ENCODE data around the gene IGSF3.
"Not testable (repeated sequence)": the region's sequence is repeated elsewhere in the genome, so short reads cannot be mapped to it uniquely, and the experiment has no call there.

The IGSF3 gene

DNA sequence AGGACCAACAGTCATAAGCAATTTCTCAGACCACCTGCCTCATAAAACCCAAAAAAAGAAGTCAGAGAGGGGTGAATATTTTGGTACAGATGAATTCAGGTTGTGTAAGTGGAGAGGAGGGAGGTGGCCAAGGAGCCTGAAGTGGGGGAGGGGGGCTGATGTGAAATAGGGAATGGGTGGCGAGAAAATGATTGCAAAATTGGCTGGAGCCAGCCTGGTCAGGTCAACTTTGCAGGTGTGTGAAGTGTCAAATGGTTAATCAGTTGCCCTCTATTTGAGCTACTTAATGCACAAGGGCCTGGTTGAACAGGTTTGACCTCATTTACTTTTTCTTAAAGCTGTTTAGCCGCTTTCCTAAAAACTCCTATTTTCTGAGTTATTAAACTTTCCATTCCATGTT, 38.1 kb downstream of the IGSF3 start:
- not testable (repeated sequence) for DNase-seq (ENCODE audit: low spot score)

- DNase-seq (ENCODE audit: low spot score) = no peak
These were observed 39.1 kb downstream of the IGSF3 start for GRCh38 chr1:116628448-116628847.

- not testable (repeated sequence) for DNase-seq (ENCODE audit: low spot score)
These were observed 40.2 kb downstream of the IGSF3 start for GRCh38 chr1:116627357-116627756.

DNA sequence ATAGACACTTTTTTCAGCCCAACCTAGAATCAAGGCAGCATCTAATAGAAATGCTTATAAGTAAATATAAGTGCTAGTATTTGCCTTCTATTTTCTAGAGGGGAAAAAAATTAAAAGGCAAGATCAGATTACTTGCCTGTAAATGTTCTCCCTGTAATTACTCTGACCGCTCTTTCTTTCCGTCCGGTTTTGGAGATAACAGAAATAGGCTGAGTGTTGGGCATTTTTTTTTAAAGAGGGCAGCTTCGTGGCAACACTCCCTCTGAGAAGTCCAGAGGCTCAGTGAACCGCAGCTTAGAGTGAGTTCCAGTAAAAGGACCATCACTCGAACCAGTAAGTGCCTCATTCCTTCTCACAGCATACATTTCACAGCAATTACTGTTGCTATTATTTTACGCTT, 40.6 kb downstream of the IGSF3 start:
- not testable (repeated sequence) for DNase-seq (ENCODE audit: low spot score)

DNA sequence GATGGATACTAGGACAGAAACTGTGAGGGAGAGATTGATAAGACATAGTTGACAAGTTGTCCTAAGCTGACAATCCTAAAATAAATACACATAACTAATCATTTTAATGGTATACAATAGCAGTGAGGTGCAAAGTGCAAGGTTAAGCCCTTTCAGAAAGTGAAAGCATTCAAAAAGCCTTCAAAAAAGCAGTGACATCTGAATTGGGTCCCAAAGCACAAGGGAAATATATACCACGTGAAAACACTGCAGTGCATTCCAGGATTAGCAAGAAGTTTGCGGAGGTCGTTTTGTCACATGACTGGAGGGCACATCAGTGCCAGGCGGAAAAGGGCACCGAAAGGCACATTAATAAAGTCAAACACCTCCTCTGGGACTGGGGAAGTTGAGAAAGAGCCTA, 42.4 kb downstream of the IGSF3 start:
- DNase-seq (ENCODE audit: low spot score) = not testable (repeated sequence)

DNA sequence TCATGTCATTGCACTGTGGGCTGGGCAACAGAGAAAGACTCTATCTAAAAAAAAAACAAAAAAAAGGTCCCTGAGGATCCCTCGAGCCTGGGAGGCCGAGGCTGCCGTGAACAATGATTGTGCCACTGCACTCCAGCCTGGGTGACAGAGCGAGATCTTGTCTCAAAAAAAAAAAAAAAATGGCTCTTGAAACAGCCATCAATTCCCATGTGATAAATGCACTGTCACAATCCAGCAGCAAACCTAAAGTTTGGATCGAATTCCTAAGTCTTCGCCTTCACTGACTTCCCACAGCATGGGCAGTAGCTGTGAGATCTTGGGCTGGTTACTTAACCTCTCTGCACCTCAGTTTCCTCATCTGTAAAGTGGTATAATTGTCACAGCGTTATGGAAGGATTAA, 43.5 kb downstream of the IGSF3 start:
- DNase-seq (ENCODE audit: low spot score) = no peak

- not testable (repeated sequence) for DNase-seq (ENCODE audit: low spot score)
These were observed 45.0 kb downstream of the IGSF3 start for GRCh38 chr1:116622496-116622895.

DNA sequence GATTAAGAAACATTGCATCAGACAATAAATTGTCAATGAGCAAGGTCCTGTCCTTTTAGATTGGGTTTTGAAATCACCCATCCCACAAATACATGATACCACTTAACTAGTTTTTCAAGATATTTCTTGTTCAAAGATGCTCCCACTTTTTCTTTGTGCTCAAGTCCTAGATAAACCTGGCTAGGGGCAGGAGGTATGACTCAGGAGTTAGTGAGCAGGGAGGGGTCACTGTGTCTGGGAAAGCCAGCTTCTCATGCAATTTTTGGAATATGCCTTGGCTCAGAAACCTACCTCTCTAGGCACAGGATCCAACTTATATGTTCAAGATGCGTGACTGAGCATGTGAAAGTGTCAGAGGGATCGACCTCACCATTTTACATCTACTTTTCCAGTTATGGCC, 45.8 kb downstream of the IGSF3 start:
- not testable (repeated sequence) for DNase-seq (ENCODE audit: low spot score)

- not testable (repeated sequence) for DNase-seq (ENCODE audit: low spot score)
These were observed 47.1 kb downstream of the IGSF3 start for GRCh38 chr1:116620392-116620791.

GRCh38 chr1:116619106-116619505, 48.4 kb downstream of the IGSF3 start:
- not testable (repeated sequence) for DNase-seq (ENCODE audit: low spot score)

- not testable (repeated sequence) for DNase-seq (ENCODE audit: low spot score)
These were observed 49.7 kb downstream of the IGSF3 start for GRCh38 chr1:116617808-116618207.

- not testable (repeated sequence) for DNase-seq (ENCODE audit: low spot score)
These were observed 53.7 kb downstream of the IGSF3 start for GRCh38 chr1:116613825-116614224.

DNA sequence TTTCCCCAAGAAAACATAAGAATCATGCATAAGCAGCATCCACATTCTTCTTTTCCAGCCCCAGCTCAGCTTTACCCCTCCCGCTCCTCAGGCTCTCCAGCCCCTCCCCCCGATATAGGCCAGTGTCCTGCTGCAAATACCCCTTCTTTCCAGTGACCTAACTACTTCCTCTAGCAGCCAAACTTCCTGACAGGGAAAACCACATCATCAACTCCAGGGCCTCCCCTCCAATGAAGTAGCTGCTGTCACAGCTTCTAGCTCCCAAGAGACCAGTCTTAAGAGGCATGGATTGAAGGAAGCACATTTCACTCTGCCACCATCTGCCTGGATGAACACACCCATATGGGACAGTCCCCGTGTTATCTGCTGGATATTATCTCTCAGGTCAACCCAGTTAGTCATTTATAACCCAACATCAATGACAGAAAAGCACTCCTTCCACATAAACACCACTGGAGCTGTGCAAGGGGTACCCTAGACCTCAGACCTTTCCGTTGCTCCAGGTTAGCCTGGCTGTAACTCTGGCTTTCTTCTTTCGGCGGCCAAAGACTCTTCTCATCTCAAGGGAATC, 57.6 kb downstream of the IGSF3 start:
- DNase-seq (ENCODE audit: low spot score) = not testable (repeated sequence)

GRCh38 chr1:116608841-116609240, 58.7 kb downstream of the IGSF3 start:
- DNase-seq (ENCODE audit: low spot score) = not testable (repeated sequence)

- not testable (repeated sequence) for DNase-seq (ENCODE audit: low spot score)
These were observed 59.4 kb downstream of the IGSF3 start for GRCh38 chr1:116608151-116608550.

DNA sequence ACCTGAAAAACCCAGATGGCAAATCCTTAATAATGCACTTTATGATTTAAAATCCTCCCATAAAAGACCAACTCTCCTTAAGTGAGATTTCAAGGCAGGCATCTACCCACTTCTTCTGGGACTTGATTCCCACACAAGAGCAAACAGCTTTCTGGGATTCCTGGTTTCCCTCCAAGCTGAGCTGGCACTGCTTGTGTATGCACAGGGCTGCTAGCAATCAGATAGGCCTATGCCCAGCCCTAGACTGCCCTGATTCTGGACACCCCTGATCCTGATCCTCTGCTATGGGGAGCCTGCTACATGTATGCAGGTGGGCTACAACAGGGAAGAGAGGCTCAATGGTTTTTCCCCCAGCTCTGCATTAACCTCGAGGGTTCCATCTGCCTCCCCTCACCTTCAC, 60.1 kb downstream of the IGSF3 start:
- not testable (repeated sequence) for DNase-seq (ENCODE audit: low spot score)

- DNase-seq (ENCODE audit: low spot score) = not testable (repeated sequence)
These were observed 61.5 kb downstream of the IGSF3 start for GRCh38 chr1:116606067-116606466.

GRCh38 chr1:116605315-116605714, 62.2 kb downstream of the IGSF3 start:
- DNase-seq (ENCODE audit: low spot score) = no peak

GRCh38 chr1:116604408-116604807, 63.1 kb downstream of the IGSF3 start:
- DNase-seq (ENCODE audit: low spot score) = not testable (repeated sequence)

DNA sequence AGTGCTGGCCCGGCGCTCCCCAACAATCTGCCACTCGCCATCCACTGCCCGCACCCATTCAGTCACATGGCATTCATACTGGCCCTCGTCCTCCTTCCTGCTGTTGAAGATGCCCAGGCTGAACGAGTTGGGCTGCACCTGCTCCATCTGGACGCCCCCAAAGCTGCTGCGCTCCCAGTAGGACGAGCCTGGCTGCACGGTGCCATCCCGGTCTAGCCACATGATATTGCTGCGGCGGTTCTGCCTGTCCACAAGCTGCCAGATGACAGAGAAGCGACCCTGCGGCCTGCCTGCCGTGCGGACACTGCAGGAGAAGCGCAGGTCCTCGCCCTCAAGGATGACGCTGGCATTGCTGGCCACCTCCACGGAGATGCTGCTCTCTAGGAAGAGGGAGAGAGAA, 63.9 kb downstream of the IGSF3 start:
- DNase-seq (ENCODE audit: low spot score) = not testable (repeated sequence)

- DNase-seq (ENCODE audit: low spot score) = not testable (repeated sequence)
These were observed 68.2 kb downstream of the IGSF3 start for GRCh38 chr1:116599369-116599768.

GRCh38 chr1:116598420-116599036, 69.0 kb downstream of the IGSF3 start:
- DNase-seq (ENCODE audit: low spot score) = not testable (repeated sequence)

DNA sequence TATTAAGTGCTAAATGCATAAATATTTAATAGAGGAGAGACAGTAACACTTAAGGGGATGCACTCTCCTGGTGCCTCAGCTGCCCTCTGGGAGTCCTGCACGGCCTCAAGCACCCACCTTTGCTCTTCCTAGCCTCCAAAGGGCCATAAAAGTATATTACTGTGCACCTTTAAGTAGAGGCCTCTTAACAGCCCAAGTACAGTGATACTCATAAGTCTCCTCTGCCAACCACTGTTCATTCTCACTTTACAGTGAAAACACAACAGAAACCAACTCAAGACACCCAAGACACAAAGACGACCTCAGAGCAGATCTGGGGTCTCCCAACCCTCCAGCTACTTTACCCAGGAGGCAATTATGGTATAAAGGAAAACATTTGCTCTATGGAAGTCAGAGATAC, 70.1 kb downstream of the IGSF3 start:
- DNase-seq (ENCODE audit: low spot score) = not testable (repeated sequence)
